ENCODE results near the gene C1QTNF12. TPM values are rescaled to one million over a fixed set of nuclear protein-coding genes. Genes with fewer than 3 reads are reported as not detected.
"Not testable (repeated sequence)": the region's sequence is repeated elsewhere in the genome, so short reads cannot be mapped to it uniquely, and the experiment has no call there.

Gene C1QTNF12
- total and polyA plus RNA-seq, 2 experiments from 2014 or later = 4.1 to 4.2 TPM

DNA sequence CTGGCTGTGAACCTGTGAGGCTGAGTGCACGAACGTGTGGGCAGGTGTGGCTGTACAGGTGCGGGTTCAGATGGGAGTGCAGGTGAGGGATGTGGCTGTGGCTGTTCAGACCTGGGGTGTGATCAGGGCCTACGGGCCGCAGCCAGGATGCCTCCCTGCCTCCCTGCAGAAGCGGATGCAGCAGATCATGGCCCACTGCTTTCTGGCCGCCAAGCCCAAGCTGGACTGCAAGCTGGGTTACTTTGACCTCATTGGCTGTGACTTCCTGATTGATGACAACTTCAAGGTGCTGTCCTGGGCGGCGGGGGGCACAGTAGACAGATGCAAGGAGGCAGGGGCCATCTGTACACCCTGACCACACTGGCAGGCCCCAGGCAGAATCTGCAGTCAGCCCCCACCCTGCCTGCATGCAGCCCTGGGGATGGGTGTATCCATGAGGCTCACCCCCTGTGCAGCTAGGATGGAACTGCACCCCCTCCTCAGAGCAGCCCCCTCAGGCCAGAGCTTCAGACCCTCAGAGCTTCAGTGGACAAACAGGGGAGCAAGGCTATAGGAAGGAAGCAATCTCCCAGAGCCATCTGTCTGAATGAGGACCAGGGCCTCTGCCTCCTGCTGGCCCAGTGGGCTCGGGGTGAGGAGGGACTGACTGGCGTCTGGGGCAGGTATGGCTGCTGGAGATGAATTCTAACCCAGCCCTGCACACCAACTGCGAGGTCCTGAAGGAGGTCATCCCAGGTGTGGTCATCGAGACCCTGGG is 49.9 kb downstream of the C1QTNF12 start:
- Mint-ChIP-seq H3K4me1 (no peaks in the 10 kb centered on the region; the same call in 2 of the 3 replicates), H3K4me3 (no peak overlapping the region), H3K9me3 (peaks cover 30% of the 10 kb centered on the region), H3K27ac (no peak overlapping the region), H3K27me3 (ENCODE audit: insufficient read depth, low read depth, poor library complexity) (peaks cover 3% of the 10 kb centered on the region), H3K36me3 (ENCODE audit: low read depth) (peaks cover 7% of the 10 kb centered on the region; the same call in 2 of the 3 replicates)
- Histone ChIP-seq H3F3A (replicated peaks; ENCODE audit: low read depth) (no peaks in the 10 kb centered on the region), H3K4me3 (no peak overlapping the region), H3K9me2 (ENCODE audit: insufficient read depth) (no peaks in the 10 kb centered on the region), H3K27me3 (ENCODE audit: insufficient read depth) (no peaks in the 10 kb centered on the region), H4K20me1 (replicated peaks; ENCODE audit: insufficient read depth) (no peaks in the 10 kb centered on the region), H3K36me3 (ENCODE audit: insufficient read depth) (no peaks in the 10 kb centered on the region), H3K4me2 (no peak overlapping the region), H3K79me2 (replicated peaks; ENCODE audit: insufficient read depth) (no peaks in the 10 kb centered on the region), H2AFZ (no peak overlapping the region), H3K27ac (ENCODE audit: low read depth) (no peak overlapping the region), H3K4me1 (ENCODE audit: insufficient read depth) (no peaks in the 10 kb centered on the region)
- peak; percentile 0 for DNase-seq (ENCODE audit: low spot score)
- TF ChIP-seq STAT1 (IDR thresholded peaks at IDR 0.05; ENCODE audit: unreplicated experiment) = no peak
- no peak for TF ChIP-seq CREB1 (CRISPR knock-in tag; IDR thresholded peaks at IDR 0.05; ENCODE audit: low read depth)
- no peak for TF ChIP-seq POLR2AphosphoS5 (IDR thresholded peaks at IDR 0.05; ENCODE audit: low read depth)
- no peak for TF ChIP-seq NANOG (IDR thresholded peaks at IDR 0.05; ENCODE audit: borderline replicate concordance)
- no peak for TF ChIP-seq EZH2 (IDR thresholded peaks at IDR 0.05; ENCODE audit: low read depth, unreplicated experiment)
- TF ChIP-seq ZNF331 (CRISPR knock-in tag; IDR thresholded peaks at IDR 0.05; ENCODE audit: low read depth) = no peak
- TF ChIP-seq, protein P1, sequence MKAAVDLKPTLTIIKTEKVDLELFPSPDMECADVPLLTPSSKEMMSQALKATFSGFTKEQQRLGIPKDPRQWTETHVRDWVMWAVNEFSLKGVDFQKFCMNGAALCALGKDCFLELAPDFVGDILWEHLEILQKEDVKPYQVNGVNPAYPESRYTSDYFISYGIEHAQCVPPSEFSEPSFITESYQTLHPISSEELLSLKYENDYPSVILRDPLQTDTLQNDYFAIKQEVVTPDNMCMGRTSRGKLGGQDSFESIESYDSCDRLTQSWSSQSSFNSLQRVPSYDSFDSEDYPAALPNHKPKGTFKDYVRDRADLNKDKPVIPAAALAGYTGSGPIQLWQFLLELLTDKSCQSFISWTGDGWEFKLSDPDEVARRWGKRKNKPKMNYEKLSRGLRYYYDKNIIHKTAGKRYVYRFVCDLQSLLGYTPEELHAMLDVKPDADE (IDR thresholded peaks at IDR 0.05) = no peak
- no peak for TF ChIP-seq EZH2phosphoT487 (IDR thresholded peaks at IDR 0.05; ENCODE audit: unreplicated experiment)
- TF ChIP-seq, protein P2, sequence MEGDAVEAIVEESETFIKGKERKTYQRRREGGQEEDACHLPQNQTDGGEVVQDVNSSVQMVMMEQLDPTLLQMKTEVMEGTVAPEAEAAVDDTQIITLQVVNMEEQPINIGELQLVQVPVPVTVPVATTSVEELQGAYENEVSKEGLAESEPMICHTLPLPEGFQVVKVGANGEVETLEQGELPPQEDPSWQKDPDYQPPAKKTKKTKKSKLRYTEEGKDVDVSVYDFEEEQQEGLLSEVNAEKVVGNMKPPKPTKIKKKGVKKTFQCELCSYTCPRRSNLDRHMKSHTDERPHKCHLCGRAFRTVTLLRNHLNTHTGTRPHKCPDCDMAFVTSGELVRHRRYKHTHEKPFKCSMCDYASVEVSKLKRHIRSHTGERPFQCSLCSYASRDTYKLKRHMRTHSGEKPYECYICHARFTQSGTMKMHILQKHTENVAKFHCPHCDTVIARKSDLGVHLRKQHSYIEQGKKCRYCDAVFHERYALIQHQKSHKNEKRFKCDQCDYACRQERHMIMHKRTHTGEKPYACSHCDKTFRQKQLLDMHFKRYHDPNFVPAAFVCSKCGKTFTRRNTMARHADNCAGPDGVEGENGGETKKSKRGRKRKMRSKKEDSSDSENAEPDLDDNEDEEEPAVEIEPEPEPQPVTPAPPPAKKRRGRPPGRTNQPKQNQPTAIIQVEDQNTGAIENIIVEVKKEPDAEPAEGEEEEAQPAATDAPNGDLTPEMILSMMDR (conservative IDR thresholded peaks at IDR 0.05; ENCODE audit: low read depth in 2 of 2) = no peak
- ATAC-seq = no peak

DNA sequence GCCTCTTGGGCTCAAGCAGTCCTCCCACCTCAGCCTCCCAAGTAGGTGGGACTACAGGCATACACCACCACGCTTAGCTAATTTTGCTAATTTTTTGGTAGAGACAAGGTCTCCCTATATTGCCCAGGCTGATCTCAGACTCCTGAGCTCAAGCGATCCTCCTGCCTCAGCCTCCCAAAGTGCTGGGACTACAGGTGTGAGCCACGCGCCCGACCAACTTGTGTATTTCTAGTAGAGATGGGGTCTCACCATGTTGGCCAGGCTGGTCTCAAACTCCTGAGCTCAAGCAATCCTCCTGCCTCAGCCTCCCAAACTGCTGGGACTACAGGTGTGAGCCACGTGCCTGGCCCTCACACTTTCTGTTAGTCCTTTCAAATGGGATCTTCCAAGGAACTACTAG is 50.8 kb downstream of the C1QTNF12 start:
- H3K4me3 ChIP-seq; ATAC-seq; H3K27me3 ChIP-seq (ENCODE audit: insufficient read depth); H3K4me2 ChIP-seq; H4K20me1 ChIP-seq (replicated peaks; ENCODE audit: insufficient read depth); DNase-seq (ENCODE audit: low spot score); H3K27me3 Mint-ChIP-seq (ENCODE audit: insufficient read depth, low read depth, poor library complexity); H3K4me1 ChIP-seq (ENCODE audit: insufficient read depth); H3K27ac ChIP-seq (ENCODE audit: low read depth); H3F3A ChIP-seq (replicated peaks; ENCODE audit: low read depth); H3K79me2 ChIP-seq (replicated peaks; ENCODE audit: insufficient read depth); H2AFZ ChIP-seq; H3K9me2 ChIP-seq (ENCODE audit: insufficient read depth); H3K27ac Mint-ChIP-seq; H3K36me3 ChIP-seq (ENCODE audit: insufficient read depth); H3K4me1 Mint-ChIP-seq; H3K4me3 Mint-ChIP-seq; H3K36me3 Mint-ChIP-seq (ENCODE audit: low read depth): not testable (repeated sequence)
- H3K9me3 Mint-ChIP-seq = peaks cover 38% of the 10 kb centered on the region
